Esophagus mucosa (tissue), 1 donor: ENCODE data around the gene PRAMEF11. TPM values are rescaled to one million over a fixed set of nuclear protein-coding genes. Genes with fewer than 3 reads are reported as not detected.

Experiments
- total RNA-seq: library from RNA; stranded (reverse); gene quantifications from one replicate; pipeline ENCODE4 v1.2.4, GENCODE V29; 2023
- donor health status: DM: yes; HTN: yes; CAD: no.

The PRAMEF11 gene
- total RNA-seq, 1 donor from 2014 or later, result not detected

Other genes starting within 250 kb of the PRAMEF11 start
- gene DHRS3, start 213.2 kb downstream of the PRAMEF11 start, total RNA-seq, result 116 TPM
- gene AADACL4, start 187.3 kb downstream of the PRAMEF11 start, total RNA-seq, result not detected
- not detected for gene AADACL3, start 115.3 kb downstream of the PRAMEF11 start, total RNA-seq
- gene CFAP107, start 85.2 kb downstream of the PRAMEF11 start, total RNA-seq, result not detected
- gene PRAMEF12, start 57.7 kb downstream of the PRAMEF11 start, total RNA-seq, result not detected
- gene PRAMEF1, start 40.0 kb downstream of the PRAMEF11 start, total RNA-seq, result not detected
- gene HNRNPCL1, start 17.3 kb upstream of the PRAMEF11 start, total RNA-seq, result not detected
- gene PRAMEF2, start 25.7 kb upstream of the PRAMEF11 start, total RNA-seq, result not detected
- gene PRAMEF4, start 54.8 kb upstream of the PRAMEF11 start, total RNA-seq, result not detected
- gene PRAMEF10, start 66.9 kb upstream of the PRAMEF11 start, total RNA-seq, result not detected
- gene PRAMEF7, start 85.2 kb upstream of the PRAMEF11 start, total RNA-seq, result not detected
- gene PRAMEF6, start 116.2 kb upstream of the PRAMEF11 start, total RNA-seq, result not detected
- gene PRAMEF27, start 225.2 kb upstream of the PRAMEF11 start, total RNA-seq, result not detected
- not detected for gene HNRNPCL3, start 229.4 kb upstream of the PRAMEF11 start, total RNA-seq
- not detected for gene PRAMEF25, start 239.4 kb upstream of the PRAMEF11 start, total RNA-seq